Heart right ventricle (tissue), 16 donors: ENCODE results near the gene WNT7A. TPM values are rescaled to one million over a fixed set of nuclear protein-coding genes. Genes with fewer than 3 reads are reported as not detected.

Experiments
- ATAC-seq, 8 donors: fragments of 200-7000 bp; cut with Tn5 transposase; one replicate each; pipeline ENCODE4 v1.9.1; 2020; ENCODE audit warnings: mild to moderate bottlenecking in 8 of 8, moderate library complexity in 8 of 8, moderate number of reproducible peaks in 1 of 8
- DNase-seq, 2 donors: peaks; one replicate each; pipeline ENCODE4 v3.0.0-alpha.2; 2020
- H3K27ac ChIP-seq, 10 donors: fragments of 200-600 bp; sonication (generic) in 2 of 10; one replicate each; pipeline versions ENCODE4 v1.5.0 to v1.8.0; 2020 to 2022; ENCODE audit warnings: mild to moderate bottlenecking in 3 of 10
- H3K27me3 ChIP-seq, 7 donors: fragments of 200-600 bp; one replicate each; pipeline ENCODE4 v1.8.0; 2021 to 2022; ENCODE audit warnings: mild to moderate bottlenecking in 2 of 7
- H3K36me3 ChIP-seq, 9 donors: fragments of 200-600 bp; sonication (generic) in 1 of 9; one replicate each; pipeline versions ENCODE4 v1.5.0 to v1.8.0; 2020 to 2022; ENCODE audit warnings: mild to moderate bottlenecking in 2 of 9
- H3K4me1 ChIP-seq, 9 donors: fragments of 200-600 bp; sonication (generic) in 1 of 9; one replicate each; pipeline versions ENCODE4 v1.5.0 to v1.8.0; 2020 to 2022; ENCODE audit warnings: mild to moderate bottlenecking in 4 of 9
- H3K4me3 ChIP-seq, 10 donors: fragments of 200-600 bp; sonication (generic) in 2 of 10; one replicate each; pipeline versions ENCODE4 v1.5.0 to v1.8.0; 2020 to 2022; ENCODE audit warnings: mild to moderate bottlenecking in 7 of 10, moderate library complexity in 2 of 10
- H3K9me3 ChIP-seq, 11 donors: fragments of 200-600 bp in 10 of 11; sonication (generic) in 2 of 11; one replicate each; pipeline versions ENCODE4 v1.5.0 to v1.8.0; 2013 to 2022; ENCODE audit warnings: mild to moderate bottlenecking in 2 of 11, control low read depth in 1 of 11, moderate library complexity in 1 of 11
- CTCF ChIP-seq, 9 donors: fragments of 200-600 bp; sonication (generic) in 2 of 9; IDR thresholded peaks; one replicate each; pipeline versions ENCODE4 v1.5.0 to v1.8.0; 2021 to 2022; ENCODE audit warnings: antibody characterized with exemption in 9 of 9, mild to moderate bottlenecking in 5 of 9, moderate library complexity in 1 of 9
- WGBS, 2 donors: extraction: QIAGEN DNeasy Blood & Tissue Kit; methylation state at CpG; one replicate each; pipeline ENCODE4 v1.1.7; 2013; ENCODE audit warnings: inconsistent platforms in 1 of 2; 5-methylcytosine and 5-hydroxymethylcytosine counted together
- intact Hi-C, 10 donors: fragments of 100-400 bp; cut with DNase I; formaldehyde crosslinking; loops; one replicate each; pipeline versions ENCODE4 v1.11.1 to v1.14.2; 2022
- polyA plus RNA-seq, 2 donors: library from polyadenylated mRNA; stranded (reverse); fragments of 200-250 nt; gene quantifications; one replicate each; pipeline ENCODE4 v1.2.3, GENCODE V29; 2013
- total RNA-seq, 10 donors: library from RNA; stranded (reverse); fragmentation: NEBNext Ultra II Directional in 3 of 10; extraction: Animal tissue kit (Norgen Biotek cat#: 25700) in 3 of 10; gene quantifications; one replicate each; pipeline versions ENCODE4 v1.2.1 to v1.2.4, GENCODE V29; 2021 to 2023
- donor health status: Arrhythmogenic right ventricular cardiomyopathy.
- donor health status: ischemic (EF 13 %, LVEDD 7.1; RV severe dilation, severe dysfunction).
- donor health status: healthy with polysubstance abuse.
- donor health status: DM: no; HTN: yes; CAD: no.
- donor health status: DM: no; HTN: no; CAD: no.
- donor health status: ischemic (EF 25% LVEDD 6.9; RV normal size, moderate dysfunction).
- donor health status: ischemic (EF 25% LVEDD 5.7; RV mildly dilated, moderate dysfunction).
- donor health status: healthy.
- donor health status: DM: yes; HTN: yes; CAD: no.
- donor health status: Ischemic cardiomyopathy.
- donor health status: ischemic (EF 35%, LVEDD 5.7; RV mildly dilated, moderate dysfunction).
- donor health status: nonischemic (EF 11% LVEDD 7.7; RV severe dilation, severe dysfunction).
- donor health status: DM: yes; HTN: yes; CAD: no.
- donor health status: PGD.
- donor health status: ischemic (EF 29% LVEDD 5.4; RV normal size, mild dysfunction).
- donor health status: nonischemic (EF 23%, LVEDD 6.1; RV moderate dilation, normal function).

Gene WNT7A
- total and polyA plus RNA-seq, 12 donors = not detected

GRCh38 chr3:13902648-13903238 lies 22.9 kb upstream of the WNT7A start:
- no peaks in the 10 kb centered on the region for H3K4me1 ChIP-seq
- ATAC-seq (no peak), DNase-seq (no peak)
- intact Hi-C loops = no loop called here
- TF ChIP-seq CTCF (IDR thresholded peaks at IDR 0.05) = no peak
- no peaks in the 10 kb centered on the region for H3K27me3 ChIP-seq
- peaks cover 0 to 14% (median 0%) of the 10 kb centered on the region in 9 donors for H3K36me3 ChIP-seq
- H3K27ac ChIP-seq = no peak overlapping the region
- 47 to 59% methylated on average over 1 of the region's 1 CpG for WGBS, 2 donors
- no peak overlapping the region for H3K4me3 ChIP-seq
- peaks cover 0 to 93% (median 66%) of the 10 kb centered on the region in 11 donors for H3K9me3 ChIP-seq

- 66 to 78% methylated on average over 1 of the region's 1 CpG for WGBS, 2 donors
- intact Hi-C loops = no loop called here
- Histone ChIP-seq H3K36me3 (peaks cover 0 to 14% (median 0%) of the 10 kb centered on the region in 9 donors), H3K4me1 (peaks cover 0 to under 1% (median 0%) of the 10 kb centered on the region in 9 donors), H3K27ac (no peak overlapping the region), H3K9me3 (peaks cover 0 to 86% (median 63%) of the 10 kb centered on the region in 11 donors), H3K4me3 (no peak overlapping the region), H3K27me3 (no peaks in the 10 kb centered on the region)
- DNase-seq = no peak
- no peak for TF ChIP-seq CTCF (IDR thresholded peaks at IDR 0.05)
- ATAC-seq = no peak
Observed at GRCh38 chr3:13901935-13902584, 22.2 kb upstream of the WNT7A start.

GRCh38 chr3:13898346-13898745 lies 18.5 kb upstream of the WNT7A start:
- peaks cover 0 to 49% (median 29%) of the 10 kb centered on the region in 11 donors for H3K9me3 ChIP-seq
- H3K27me3 ChIP-seq = peaks cover 0 to 14% (median 0%) of the 10 kb centered on the region in 7 donors
- TF ChIP-seq CTCF (IDR thresholded peaks at IDR 0.05) = no peak
- DNase-seq (no peak), ATAC-seq (no peak)
- H3K4me1 ChIP-seq = peaks cover 6 to 20% (median 14%) of the 10 kb centered on the region in 9 donors
- 75 to 83% methylated on average over 3 of the region's 3 CpGs for WGBS, 2 donors
- peaks cover 0 to 6% (median 0%) of the 10 kb centered on the region in 9 donors for H3K36me3 ChIP-seq
- intact Hi-C loops = loop anchor here (5.0 to 10.0 kb wide), 9 partner anchors 214 to 569 kb away; partner anchors contain the start of genes CHCHD4 (in 5 of the 10), LSM3 (in 1 of the 10), TMEM43 (in 1 of the 10) and XPC (in 1 of the 10)
- no peak overlapping the region for H3K4me3 ChIP-seq
- H3K27ac ChIP-seq = no peak overlapping the region

- peaks cover 0 to 3% (median 0%) of the 10 kb centered on the region in 9 donors for H3K36me3 ChIP-seq
- intact Hi-C loops = loop anchor here (1.0 to 10.0 kb wide), 11 partner anchors 216 to 571 kb away; partner anchors contain the start of genes CHCHD4 (in 5 of the 10), LSM3 (in 3 of the 10), XPC (in 3 of the 10) and TMEM43 (in 1 of the 10)
- H3K27ac ChIP-seq = no peak overlapping the region
- DNase-seq (peak in 1 of 2 donors; percentile 63), ATAC-seq (peak; percentile 40 to 89 (median 70))
- peak; percentile 44 to 80 (median 72) for TF ChIP-seq CTCF (IDR thresholded peaks at IDR 0.05)
- H3K4me1 ChIP-seq = peaks cover 6 to 20% (median 14%) of the 10 kb centered on the region in 9 donors
- peaks cover 0 to 31% (median 12%) of the 10 kb centered on the region in 11 donors for H3K9me3 ChIP-seq
- 21 to 22% methylated on average over 12 of the region's 12 CpGs for whole genome bisulfite sequencing, 2 donors
- H3K27me3 ChIP-seq = peaks cover 0 to 14% (median 0%) of the 10 kb centered on the region in 7 donors
- peak overlapping the region in 8 of 10 donors; percentile 48 to 77 (median 68) for H3K4me3 ChIP-seq
Observed at GRCh38 chr3:13896473-13897154, 16.7 kb upstream of the WNT7A start.
